GM18498 (cell line): ENCODE data around the gene TGM2.

Source experiments
- ATAC-seq: cut with Tn5 transposase; IDR thresholded peaks from one replicate; pipeline ENCODE4 v1.9.1; 2021; ENCODE audit warnings: mild to moderate bottlenecking, moderate library complexity; ENCODE audit not compliant: unreplicated experiment

TGM2 gene

GRCh38 chr20:38162878-38163875 lies 1.9 kb downstream of the TGM2 start:
- no peak for ATAC-seq

GRCh38 chr20:38162149-38162548 lies 2.9 kb downstream of the TGM2 start:
- no peak for ATAC-seq

GRCh38 chr20:38161412-38161774 lies 3.7 kb downstream of the TGM2 start:
- no peak for ATAC-seq

- no peak for ATAC-seq
Measured at GRCh38 chr20:38159957-38160756, 4.9 kb downstream of the TGM2 start.

- no peak for ATAC-seq
Measured at GRCh38 chr20:38159566-38159956, 5.5 kb downstream of the TGM2 start.

- no peak for ATAC-seq
Measured at GRCh38 chr20:38158701-38159351, 6.2 kb downstream of the TGM2 start.

GRCh38 chr20:38157635-38158495 lies 7.2 kb downstream of the TGM2 start:
- ATAC-seq, result no peak

- ATAC-seq, result no peak
Measured at GRCh38 chr20:38156888-38157634, 8.0 kb downstream of the TGM2 start.

GRCh38 chr20:38156280-38156679 lies 8.8 kb downstream of the TGM2 start:
- no peak for ATAC-seq

- ATAC-seq, result no peak
Measured at GRCh38 chr20:38155811-38156210, 9.3 kb downstream of the TGM2 start.

GRCh38 chr20:38153401-38153800 lies 11.7 kb downstream of the TGM2 start:
- ATAC-seq, result no peak

GRCh38 chr20:38152621-38153221 lies 12.3 kb downstream of the TGM2 start:
- ATAC-seq, result peak; percentile 42

- ATAC-seq, result peak; percentile 67
Measured at GRCh38 chr20:38152175-38152620, 12.9 kb downstream of the TGM2 start.

- no peak for ATAC-seq
Measured at GRCh38 chr20:38151455-38151854, 13.6 kb downstream of the TGM2 start.

- no peak for ATAC-seq
Measured at GRCh38 chr20:38150335-38151170, 14.5 kb downstream of the TGM2 start.

GRCh38 chr20:38148328-38149102 lies 16.6 kb downstream of the TGM2 start:
- no peak for ATAC-seq

GRCh38 chr20:38147751-38148150 lies 17.3 kb downstream of the TGM2 start:
- ATAC-seq, result no peak

GRCh38 chr20:38147163-38147562 lies 17.9 kb downstream of the TGM2 start:
- ATAC-seq, result no peak
